Stimulated activated CD4-positive, alpha-beta T cell treated with anti-CD3 and anti-CD28 coated beads, Interleukin-15, amount 100 ng/mL, for 1 hour (primary cell): ENCODE data around the gene ADGRA1.
"Not testable (repeated sequence)": the region's sequence is repeated elsewhere in the genome, so short reads cannot be mapped to it uniquely, and the experiment has no call there.

Experiments used
- DNase-seq, 2 donors: peaks; one replicate each; pipeline ENCODE4 v3.0.0-alpha.2; 2020; ENCODE audit warnings: low read depth in 1 of 2, low spot score in 1 of 2

The ADGRA1 gene, protein sequence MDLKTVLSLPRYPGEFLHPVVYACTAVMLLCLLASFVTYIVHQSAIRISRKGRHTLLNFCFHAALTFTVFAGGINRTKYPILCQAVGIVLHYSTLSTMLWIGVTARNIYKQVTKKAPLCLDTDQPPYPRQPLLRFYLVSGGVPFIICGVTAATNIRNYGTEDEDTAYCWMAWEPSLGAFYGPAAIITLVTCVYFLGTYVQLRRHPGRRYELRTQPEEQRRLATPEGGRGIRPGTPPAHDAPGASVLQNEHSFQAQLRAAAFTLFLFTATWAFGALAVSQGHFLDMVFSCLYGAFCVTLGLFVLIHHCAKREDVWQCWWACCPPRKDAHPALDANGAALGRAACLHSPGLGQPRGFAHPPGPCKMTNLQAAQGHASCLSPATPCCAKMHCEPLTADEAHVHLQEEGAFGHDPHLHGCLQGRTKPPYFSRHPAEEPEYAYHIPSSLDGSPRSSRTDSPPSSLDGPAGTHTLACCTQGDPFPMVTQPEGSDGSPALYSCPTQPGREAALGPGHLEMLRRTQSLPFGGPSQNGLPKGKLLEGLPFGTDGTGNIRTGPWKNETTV

DNA sequence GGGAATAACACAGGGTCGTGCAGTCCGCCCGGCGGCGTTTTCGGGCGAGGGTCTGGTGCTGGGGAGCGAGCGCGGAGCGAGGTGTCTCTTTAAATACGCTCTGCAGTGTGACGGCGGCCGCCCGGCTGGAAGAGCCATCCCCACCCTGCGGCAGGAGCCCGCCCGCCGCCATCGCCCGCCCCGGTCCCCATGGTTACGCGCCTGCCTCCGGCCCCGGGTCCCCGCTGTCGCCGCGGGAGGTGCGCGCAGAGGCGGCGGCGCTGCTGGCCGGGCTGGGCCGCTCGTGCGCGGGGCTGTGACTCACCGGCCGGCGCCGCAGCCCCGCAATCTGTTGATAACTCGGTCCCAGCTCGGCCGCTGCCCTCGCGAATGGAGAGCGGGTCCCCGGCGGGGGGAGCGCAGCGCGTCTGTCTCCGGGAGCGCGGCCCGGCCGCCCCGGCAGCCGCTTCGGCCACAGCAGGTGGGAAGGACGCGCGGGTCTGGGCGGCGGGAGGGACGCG is at the start of gene ADGRA1:
TSS of gene ADGRA1 (plus strand) at position 246 of the 500 bp plus-strand sequence. CDS start 986 bp downstream, outside the sequence.
- no peak for DNase-seq

DNA sequence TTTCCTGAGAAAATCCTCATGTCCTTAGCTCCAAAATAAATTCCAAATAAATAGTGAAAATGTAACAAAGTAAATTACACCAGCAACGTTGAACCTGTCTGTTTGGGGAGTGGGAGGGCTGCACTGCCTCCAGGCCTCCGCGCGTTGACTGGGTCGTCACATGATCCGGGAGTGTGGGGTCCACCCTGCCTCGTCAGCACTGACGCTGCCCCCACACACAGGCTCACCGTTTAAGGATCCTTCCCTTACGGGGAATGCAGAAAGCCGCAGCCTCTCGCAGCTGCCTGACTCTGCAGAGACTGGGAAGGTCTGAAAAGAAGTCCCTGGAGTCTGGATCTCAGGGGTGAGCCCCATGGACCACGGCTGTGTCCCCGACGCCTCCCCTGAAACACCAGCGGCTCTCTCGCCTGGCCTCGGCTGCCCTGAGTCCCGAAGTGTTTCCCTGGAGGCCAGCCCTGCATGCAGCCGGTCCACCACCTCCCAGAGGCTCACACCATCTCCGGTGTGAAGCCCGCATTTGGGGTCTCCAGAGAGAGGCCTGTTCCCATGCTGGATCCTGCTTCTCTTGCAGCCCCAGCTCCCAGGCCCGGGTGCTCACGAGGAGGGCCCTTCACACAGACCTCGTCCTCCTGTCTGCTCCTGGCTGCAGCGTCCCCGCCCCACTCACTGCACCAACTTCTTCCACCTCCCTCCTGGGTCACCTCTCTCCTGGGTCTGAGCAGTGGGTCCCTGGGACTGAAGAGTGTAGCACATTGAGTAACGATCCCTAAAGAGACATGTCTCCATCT is 49.5 kb upstream of the ADGRA1 start:
- DNase-seq = no peak

DNA sequence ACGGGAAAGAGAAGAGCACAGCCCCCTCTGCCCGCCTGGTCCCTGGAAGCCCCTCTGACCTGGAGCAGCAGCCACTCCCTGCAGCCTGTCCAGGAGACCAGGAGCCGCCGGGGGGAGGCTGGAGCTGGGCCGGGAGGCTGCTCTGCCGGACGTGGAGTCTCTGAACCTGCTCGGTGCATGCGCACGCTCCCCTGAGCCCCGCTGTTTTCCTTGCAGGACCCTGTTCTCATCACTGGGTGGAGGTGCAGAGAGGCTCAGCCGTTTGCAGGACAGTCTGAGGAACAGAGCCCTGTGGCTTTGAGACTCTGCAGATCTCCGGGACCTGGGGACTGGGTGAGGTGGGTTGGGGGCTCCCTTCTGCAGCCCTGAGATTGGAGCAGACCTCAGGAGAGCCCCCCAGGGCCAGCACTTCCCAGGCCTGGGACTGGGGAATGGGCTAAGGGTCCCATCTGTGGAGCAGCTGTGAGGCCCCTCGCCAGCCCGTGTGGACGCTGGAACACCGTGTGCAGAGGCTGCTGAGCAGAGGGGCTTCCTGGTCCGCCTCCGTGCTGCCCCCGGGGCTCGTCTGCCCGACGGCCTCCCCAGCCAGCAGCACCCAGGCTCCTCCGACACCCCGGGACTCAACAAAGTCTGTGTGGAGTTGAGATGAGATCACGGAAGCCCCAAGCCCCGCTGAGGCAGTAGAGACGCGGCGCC is 48.5 kb upstream of the ADGRA1 start:
- no peak for DNase-seq

DNA sequence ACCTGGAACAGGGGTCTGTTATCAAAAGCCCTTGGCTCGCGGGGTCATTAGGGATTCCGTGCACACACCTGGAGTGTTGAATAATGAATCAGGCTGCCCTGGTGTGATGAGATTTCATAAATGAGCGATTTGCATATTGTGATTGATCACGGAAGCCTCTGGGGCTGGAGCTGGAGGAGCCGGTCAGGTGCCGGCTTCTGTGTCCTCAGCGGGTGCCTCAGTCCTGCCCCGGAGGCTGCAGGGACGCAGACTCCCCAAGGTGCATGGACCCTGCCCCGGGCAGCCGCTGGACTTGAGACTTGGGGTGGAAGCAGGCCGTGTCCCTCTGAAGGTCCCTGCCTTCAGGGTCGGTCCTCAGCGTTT is 47.9 kb upstream of the ADGRA1 start:
- DNase-seq = no peak

DNA sequence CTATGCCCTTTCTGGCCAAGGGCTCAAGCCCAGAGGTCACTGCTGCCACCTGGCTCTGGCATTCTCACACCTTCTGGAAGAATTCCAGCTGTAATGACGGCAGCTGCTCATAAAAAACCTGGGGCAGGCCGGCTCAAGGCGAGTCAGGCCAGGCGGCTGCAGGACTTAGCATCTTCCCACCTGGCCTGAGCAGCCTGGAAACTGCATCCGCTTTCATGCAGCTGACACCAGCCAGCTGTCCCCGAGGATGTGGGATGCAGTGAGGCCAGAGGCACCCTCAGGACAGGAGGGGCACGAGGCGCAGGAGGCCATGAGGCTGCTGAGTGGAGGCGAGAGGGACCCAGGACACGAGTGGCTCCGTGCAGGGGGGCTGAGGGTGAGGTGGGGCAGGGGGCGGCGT is 47.5 kb upstream of the ADGRA1 start:
- DNase-seq = no peak

DNA sequence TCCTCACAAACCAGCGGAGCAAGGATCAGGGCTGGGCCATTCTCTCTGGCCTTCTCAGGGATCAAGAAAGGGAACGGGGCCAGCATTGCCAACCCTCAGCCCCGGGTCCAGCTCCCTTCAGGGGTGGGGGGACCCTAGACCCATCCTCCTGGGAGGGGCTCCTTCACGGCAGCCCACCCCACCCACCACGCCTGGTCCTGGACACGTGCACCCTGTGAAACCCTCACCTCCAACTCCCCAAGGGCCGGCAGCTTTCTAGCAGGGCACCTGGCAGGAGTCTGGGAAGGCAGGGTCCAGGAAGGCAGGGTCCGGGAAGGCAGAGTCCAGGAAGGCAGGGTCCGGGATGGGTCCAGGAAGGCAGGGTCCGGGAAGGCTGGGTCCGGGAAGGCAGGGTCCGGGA is 46.6 kb upstream of the ADGRA1 start:
- no peak for DNase-seq

DNA sequence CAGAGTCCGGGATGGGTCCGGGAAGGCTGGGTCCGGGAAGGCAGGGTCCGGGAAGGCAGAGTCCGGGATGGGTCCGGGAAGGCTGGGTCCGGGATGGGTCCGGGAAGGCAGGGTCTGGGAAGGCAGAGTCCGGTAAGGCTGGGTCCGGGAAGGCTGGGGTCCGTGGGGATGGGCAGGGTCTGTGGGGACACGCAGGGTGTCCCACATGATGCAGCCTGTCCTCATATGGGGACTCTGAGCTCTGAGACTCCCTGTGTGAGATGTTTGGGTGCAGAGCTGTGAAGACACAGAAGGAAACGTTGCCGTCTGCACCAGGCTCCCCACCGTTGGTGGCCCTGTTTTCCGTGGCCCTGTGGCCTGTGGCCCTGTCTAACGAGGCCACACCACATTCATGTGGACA is 45.7 kb upstream of the ADGRA1 start:
- DNase-seq = no peak

DNA sequence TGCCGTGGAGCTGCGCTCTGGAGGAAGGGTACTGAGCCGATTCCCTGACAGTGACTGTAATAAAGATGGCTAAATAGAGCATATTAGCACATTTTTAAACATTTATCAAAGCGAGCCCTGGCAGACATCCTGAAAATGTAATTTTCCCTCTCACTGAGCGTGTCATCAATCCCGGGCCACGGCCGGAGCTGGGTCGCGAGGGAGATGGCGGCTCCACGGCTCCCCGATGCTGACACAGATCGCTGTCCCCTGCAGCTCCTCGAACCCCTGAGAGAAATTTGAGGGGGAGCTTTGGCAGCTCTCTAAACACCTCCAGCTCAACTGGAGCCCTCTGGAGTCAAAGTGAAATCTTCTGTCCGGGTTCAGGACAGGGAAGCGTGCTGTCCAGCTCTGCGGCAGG is 44.9 kb upstream of the ADGRA1 start:
- no peak for DNase-seq

DNA sequence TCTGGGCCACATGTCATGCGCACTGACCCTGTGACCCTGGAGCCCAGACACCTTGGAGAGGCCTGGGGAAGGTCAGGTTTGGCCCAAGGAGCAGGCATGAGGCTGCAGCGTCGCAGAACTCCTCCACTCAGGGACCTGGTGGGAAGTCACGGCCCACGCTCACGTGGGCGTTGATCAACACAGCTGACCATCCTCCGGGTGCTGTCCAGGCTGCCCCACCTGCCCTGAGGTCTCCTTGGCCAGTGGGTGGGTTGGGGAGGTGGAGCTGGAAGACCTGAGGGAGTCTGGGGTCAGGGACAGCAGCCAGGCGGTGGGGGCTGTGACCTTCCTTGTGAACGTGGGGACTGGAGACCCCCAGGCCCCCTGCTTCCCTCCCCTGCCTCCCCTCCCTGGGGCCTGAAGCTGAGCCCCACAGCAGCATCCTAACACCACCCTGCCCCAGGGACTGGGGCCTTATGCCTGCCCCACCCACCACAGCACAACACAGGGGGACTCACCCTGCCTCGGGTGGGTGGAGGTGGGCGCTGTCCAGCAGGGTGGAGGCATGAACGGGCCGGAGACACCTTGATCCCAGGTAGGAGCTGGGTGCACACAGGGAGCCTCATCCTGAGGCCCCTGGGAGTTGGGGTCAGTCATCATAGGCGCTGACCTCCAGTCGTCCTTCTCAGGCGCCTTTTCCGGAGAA is 44.0 kb upstream of the ADGRA1 start:
- no peak for DNase-seq

DNA sequence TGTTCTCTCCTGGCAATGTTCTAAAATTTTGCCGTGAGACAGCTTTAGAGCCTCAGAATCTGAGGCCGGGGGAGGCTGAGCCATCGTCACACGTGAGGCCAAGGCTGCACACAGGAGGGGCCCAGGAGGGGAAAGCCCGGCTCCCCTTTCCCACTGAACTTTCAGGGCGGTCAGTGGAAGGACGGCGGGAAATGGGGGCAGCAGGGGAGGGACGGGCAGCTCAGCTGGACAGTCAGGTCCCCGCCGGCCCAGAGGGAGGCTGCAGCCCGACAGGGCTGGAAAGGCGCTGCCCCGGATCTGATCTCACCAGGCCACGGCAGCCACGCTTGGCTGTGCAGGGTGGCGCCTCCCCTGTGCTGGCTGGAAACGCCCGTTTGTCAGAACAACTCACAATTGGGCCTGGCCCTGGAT is 43.3 kb upstream of the ADGRA1 start:
- no peak for DNase-seq

DNA sequence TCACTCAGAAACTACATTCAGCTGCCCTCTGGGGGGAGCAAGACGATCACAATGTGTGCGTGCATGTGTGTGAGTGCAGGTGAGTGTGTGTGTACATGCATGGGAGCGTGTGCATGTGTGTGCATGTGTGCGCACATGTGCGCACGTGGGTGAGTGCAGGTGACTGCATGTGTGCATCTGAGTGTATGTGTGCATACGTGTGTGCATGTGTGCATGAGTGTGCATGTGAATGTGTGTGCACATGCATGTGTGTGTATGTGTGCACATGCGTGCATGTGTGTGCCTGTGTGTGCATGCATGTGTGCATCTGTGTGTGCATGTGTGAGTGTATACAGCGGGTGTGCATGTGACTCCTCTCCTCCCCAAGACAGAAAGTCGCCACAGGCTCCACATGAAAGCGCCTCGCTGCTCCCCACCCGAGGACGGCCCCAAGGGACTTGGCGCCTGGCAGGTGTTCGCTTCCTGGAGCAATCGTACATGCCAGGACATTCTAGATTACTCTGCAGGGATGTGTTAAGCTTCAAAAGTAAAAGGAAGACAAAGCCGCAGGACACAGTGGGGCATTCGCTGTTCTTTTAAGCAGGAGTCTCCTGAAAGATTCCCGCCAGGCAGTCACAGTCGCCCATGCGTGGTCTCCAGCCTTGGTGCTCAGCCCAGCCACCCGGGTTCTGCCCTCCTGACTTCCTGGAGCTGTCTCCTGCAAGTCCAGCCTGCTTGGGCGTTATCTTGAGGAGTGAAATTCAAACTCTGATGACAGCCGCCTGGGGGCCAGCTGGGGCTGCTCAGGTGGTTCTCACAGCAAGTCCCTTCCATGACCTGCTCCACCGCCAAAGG is 42.0 kb upstream of the ADGRA1 start:
- DNase-seq = no peak

DNA sequence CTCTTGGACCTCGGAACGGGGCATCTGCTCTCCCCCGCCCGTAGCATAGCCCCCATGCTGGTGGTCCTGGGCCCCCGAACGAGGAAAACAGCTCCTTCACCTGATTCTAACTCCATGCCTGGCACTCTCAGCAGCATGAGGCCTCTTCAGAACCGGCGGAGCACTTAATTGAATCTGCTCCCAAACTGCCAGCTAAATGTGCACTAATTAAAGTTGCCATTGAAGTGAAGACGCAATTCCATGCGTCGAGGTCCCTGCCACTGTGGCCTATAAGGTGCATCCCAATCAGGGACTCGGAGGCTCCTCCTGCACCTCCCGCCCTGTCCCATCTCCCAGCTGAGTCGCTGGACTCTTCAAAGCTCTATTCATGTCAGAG is 41.3 kb upstream of the ADGRA1 start:
- DNase-seq = no peak

DNA sequence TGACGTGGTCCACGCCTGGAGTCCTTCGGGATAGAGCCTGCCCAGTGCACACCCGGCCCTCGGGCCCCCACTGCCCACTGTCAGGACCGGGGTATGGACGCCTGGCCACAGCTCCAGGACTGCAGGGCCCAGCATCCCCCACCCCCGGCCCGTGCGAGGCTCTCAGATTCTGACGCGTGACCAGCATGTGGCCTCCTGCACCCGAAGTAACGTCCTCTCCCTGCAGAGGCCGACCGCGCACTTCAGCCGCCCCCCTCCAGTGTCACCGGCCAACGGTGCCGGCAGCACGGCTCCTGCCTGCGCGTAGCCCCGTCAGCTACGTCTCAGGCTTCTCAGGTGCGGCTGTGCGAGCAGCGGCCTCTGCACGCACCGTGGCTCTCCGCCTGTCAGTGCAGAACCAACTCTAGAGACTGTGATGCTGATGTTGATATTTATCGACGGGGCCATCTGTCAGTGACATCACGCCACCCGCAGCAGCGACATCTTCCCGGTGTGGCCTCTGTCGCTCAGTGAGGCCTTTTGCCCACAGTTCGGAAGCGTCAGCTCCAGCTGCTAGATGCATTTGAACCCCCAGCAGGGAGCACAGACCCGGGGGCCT is 40.1 kb upstream of the ADGRA1 start:
- no peak for DNase-seq

DNA sequence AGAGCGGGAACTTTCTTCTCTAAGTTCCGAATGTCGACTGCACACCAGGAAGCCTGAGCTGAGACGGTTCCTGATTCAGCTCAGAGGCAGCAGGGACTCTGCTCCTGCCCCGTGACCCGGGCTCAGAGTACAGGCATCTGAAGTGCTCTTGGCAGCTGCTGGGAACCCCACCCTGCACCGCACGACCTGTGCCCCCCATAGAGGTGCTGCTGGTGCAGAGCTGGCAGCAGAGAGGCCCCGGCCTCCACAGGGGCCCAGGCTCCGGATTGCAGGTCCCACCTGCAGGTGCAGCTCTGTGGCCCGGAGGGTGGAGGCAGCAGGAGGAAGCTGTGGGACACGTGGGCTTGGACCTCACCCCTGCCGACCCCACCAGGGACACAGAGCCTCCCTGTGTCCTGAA is 39.5 kb upstream of the ADGRA1 start:
- DNase-seq = no peak

DNA sequence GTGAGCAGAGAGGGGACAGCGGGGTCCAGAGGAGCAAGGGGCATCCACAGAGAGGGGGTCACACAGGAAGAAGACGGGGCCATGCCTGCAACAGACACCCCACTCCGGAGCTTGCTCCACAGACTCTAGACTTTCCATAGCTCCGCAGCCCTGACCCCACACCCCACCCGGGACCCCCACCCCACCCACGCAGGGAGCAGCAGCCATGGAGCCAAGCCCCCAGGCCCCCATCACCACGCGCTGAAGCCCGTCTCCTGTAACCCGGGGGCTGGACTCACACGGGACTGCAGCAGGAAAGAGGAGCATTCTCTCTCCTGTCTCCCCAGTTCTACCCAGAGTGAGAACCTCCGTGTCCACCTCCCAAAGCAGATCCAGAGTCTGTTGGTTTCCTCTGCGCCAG is 38.8 kb upstream of the ADGRA1 start:
- no peak for DNase-seq

DNA sequence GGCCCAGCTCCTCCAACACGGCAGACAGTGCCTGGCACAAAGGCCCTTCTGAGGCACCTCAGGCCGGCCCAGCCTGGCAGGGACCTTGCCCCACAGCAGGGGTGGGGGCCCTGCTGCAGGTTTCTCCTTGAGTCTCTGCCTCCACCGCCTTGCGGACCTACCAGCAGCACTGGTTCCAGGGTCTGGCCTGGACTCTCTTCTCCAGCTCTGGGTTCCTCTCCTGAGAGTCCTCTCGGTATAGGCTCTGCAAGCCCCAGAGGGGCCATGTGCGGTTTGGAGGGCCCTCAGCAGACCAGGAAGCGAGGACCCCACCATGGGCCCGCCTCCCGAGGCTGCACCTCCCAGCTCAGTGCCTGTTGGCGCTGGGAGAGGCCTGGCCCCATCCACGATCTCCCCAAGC is 38.1 kb upstream of the ADGRA1 start:
- DNase-seq = no peak

DNA sequence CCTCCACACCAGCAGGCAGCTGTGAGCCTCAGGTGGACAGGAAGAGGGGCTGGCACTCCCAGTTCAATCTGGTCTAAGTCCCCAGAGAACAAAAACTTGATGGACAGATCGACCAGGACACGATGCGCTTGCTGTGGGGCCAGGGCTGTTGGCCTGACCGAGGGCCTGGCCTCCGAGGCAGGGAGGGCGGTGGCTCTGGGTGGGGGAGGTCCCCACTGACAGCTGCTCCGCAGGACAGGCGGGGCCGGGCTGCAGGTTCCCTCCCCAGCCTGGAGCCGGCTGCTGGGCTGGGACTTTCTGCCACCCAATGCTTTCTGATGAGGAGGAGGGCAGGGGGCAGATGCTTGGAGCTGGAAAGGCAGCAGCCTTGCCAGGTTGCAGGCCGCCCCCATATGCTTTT is 37.4 kb upstream of the ADGRA1 start:
- no peak for DNase-seq

DNA sequence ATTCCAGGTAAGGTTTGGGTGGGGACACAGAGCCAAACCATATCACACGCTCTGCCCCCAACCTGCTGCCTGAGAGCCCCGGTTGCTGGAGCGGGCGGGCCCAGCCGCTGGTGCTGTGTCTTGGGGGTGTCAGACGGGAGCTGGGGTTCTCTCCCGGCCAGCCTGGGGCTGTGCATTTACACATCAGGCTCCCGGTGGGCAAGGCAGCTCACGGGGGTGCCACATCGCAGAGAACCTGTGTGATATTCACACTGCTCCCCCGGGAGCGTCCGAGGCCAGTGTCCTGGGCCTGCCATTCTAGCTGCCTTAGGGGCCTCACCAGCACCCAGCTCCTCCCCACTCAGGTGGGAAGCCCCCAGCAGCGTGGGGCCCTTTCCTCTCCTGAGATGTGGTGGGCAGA is 35.6 kb upstream of the ADGRA1 start:
- no peak for DNase-seq

DNA sequence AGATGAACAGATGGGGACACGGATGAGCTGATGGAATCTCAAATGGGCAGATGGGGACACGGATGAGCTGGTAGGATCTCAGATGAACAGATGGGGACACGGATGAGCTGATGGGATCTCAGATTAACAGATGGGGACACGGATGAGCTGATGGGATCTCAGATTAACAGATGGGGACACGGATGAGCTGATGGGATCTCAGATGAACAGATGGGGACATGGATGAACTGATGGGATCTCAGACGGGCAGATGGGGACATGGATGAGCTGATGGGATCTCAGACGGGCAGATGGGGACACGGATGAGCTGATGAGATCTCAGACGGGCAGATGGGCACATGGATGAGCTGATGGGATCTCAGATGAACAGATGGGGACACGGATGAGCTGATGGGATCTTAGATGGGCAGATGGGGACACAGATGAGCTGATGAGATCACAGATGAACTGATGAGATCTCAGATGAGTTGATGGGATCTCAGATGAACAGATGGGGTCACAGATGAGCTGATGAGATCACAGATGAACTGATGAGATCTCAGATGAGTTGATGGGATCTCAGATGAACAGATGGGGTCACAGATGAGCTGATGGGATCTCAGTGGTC is 34.1 kb upstream of the ADGRA1 start:
- not testable (repeated sequence) for DNase-seq
